ENCODE results near the gene LIPC.

The LIPC gene

DNA sequence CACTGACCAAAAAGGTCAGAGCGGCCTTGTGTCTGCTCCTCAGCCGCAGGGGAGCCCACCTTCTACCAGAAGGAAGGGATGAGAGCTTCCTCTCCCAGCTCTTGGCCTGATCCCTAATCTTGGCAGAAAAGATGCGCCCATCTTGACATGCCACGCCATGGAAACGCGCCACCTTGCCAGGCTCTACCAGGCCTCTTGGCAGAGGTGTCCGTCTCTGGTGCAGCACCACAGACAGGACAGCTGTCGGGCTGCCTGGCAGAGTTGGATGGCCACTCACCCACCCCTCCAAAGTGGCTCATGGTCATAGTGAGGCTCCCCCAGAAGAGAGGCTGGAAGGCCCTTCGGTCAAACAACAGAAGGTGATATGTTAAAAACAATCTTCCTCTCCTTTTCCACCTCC, 105.2 kb downstream of the LIPC start:
- TF ChIP-seq, protein P1, sequence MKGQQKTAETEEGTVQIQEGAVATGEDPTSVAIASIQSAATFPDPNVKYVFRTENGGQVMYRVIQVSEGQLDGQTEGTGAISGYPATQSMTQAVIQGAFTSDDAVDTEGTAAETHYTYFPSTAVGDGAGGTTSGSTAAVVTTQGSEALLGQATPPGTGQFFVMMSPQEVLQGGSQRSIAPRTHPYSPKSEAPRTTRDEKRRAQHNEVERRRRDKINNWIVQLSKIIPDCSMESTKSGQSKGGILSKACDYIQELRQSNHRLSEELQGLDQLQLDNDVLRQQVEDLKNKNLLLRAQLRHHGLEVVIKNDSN (IDR thresholded peaks at IDR 0.05) = no peak
- TF ChIP-seq, protein P2, sequence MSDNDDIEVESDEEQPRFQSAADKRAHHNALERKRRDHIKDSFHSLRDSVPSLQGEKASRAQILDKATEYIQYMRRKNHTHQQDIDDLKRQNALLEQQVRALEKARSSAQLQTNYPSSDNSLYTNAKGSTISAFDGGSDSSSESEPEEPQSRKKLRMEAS (IDR thresholded peaks at IDR 0.05) = no peak
- TF ChIP-seq TAF1 (IDR thresholded peaks at IDR 0.05; ENCODE audit: low read depth) = no peak
- TF ChIP-seq TEAD4 (IDR thresholded peaks at IDR 0.05) = no peak
- TF ChIP-seq CEBPB (IDR thresholded peaks at IDR 0.05) = no peak
- TF ChIP-seq FOXM1 (IDR thresholded peaks at IDR 0.05; ENCODE audit: borderline replicate concordance, low read depth) = no peak
- TF ChIP-seq CREB1 (IDR thresholded peaks at IDR 0.05; ENCODE audit: low read depth) = no peak
- TF ChIP-seq ZBTB7A (IDR thresholded peaks at IDR 0.05; ENCODE audit: low read depth) = no peak
- no peak for TF ChIP-seq TCF12 (IDR thresholded peaks at IDR 0.05; ENCODE audit: low read depth)
- no peak for TF ChIP-seq RAD21 (IDR thresholded peaks at IDR 0.05; ENCODE audit: low read depth)
- TF ChIP-seq EGR1 (IDR thresholded peaks at IDR 0.05) = no peak
- TF ChIP-seq YY1 (IDR thresholded peaks at IDR 0.05; ENCODE audit: low read depth) = no peak
- no peak for TF ChIP-seq EP300 (IDR thresholded peaks at IDR 0.05; ENCODE audit: borderline replicate concordance)

DNA sequence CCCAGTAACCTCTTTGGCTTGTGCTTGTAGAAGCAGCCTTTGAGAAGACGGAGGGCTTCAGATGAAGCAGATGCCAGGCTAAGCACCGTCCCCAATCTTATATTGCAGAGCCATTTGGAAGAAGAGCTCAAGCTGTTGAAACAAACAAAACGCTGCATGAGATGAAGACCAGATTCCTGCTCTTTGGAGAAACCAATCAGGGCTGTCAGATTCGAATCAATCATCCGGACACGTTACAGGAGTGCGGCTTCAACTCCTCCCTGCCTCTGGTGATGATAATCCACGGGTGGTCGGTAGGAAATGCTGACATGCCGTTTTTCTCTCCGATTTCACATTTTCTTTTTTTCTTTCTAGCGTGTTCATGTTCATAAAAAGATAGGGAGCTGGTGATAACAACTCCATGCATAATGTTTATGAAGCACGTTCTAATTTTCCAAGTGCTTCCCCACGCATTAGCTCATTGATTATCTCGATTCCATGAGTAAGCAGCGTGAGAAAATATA, 106.5 kb downstream of the LIPC start:
- TF ChIP-seq FOXM1 (IDR thresholded peaks at IDR 0.05; ENCODE audit: borderline replicate concordance, low read depth) (no peak), YY1 (IDR thresholded peaks at IDR 0.05; ENCODE audit: low read depth) (no peak)

DNA sequence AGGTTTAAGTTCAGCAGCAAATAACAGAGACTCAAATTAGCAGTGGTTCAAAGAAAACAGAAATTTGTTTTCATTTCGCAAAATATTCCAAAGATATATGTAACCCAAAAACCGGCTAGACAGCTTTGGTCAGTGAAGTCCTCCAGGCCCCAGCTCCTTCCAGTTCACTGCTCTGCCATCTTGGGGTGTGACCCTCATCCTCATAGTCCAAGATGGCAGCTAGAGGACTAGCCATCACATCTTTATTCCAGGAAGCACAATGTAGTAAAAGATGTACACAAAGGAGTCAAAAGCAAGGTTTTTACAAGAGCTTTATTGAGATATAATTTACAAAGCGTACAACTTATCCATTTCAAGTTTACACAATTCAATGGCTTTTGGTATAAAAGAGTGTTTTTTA, 107.1 kb downstream of the LIPC start:
- TF ChIP-seq NFIC (IDR thresholded peaks at IDR 0.05) = no peak
- TF ChIP-seq CEBPB (IDR thresholded peaks at IDR 0.05) = no peak
- no peak for TF ChIP-seq TAF1 (IDR thresholded peaks at IDR 0.05; ENCODE audit: low read depth)
- TF ChIP-seq, protein P2 (IDR thresholded peaks at IDR 0.05) = no peak
- TF ChIP-seq EP300 (IDR thresholded peaks at IDR 0.05; ENCODE audit: borderline replicate concordance) = no peak
- TF ChIP-seq, protein P3, sequence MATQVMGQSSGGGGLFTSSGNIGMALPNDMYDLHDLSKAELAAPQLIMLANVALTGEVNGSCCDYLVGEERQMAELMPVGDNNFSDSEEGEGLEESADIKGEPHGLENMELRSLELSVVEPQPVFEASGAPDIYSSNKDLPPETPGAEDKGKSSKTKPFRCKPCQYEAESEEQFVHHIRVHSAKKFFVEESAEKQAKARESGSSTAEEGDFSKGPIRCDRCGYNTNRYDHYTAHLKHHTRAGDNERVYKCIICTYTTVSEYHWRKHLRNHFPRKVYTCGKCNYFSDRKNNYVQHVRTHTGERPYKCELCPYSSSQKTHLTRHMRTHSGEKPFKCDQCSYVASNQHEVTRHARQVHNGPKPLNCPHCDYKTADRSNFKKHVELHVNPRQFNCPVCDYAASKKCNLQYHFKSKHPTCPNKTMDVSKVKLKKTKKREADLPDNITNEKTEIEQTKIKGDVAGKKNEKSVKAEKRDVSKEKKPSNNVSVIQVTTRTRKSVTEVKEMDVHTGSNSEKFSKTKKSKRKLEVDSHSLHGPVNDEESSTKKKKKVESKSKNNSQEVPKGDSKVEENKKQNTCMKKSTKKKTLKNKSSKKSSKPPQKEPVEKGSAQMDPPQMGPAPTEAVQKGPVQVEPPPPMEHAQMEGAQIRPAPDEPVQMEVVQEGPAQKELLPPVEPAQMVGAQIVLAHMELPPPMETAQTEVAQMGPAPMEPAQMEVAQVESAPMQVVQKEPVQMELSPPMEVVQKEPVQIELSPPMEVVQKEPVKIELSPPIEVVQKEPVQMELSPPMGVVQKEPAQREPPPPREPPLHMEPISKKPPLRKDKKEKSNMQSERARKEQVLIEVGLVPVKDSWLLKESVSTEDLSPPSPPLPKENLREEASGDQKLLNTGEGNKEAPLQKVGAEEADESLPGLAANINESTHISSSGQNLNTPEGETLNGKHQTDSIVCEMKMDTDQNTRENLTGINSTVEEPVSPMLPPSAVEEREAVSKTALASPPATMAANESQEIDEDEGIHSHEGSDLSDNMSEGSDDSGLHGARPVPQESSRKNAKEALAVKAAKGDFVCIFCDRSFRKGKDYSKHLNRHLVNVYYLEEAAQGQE (IDR thresholded peaks at IDR 0.05; ENCODE audit: low read depth) = no peak
- TF ChIP-seq, protein P1 (IDR thresholded peaks at IDR 0.05) = no peak
- no peak for TF ChIP-seq RAD21 (IDR thresholded peaks at IDR 0.05; ENCODE audit: low read depth)
- TF ChIP-seq TCF12 (IDR thresholded peaks at IDR 0.05; ENCODE audit: low read depth) = no peak
- TF ChIP-seq EGR1 (IDR thresholded peaks at IDR 0.05) = no peak
- TF ChIP-seq ZBTB7A (IDR thresholded peaks at IDR 0.05; ENCODE audit: low read depth) = no peak
- no peak for TF ChIP-seq TEAD4 (IDR thresholded peaks at IDR 0.05)
- TF ChIP-seq YY1 (IDR thresholded peaks at IDR 0.05; ENCODE audit: low read depth) = no peak

DNA sequence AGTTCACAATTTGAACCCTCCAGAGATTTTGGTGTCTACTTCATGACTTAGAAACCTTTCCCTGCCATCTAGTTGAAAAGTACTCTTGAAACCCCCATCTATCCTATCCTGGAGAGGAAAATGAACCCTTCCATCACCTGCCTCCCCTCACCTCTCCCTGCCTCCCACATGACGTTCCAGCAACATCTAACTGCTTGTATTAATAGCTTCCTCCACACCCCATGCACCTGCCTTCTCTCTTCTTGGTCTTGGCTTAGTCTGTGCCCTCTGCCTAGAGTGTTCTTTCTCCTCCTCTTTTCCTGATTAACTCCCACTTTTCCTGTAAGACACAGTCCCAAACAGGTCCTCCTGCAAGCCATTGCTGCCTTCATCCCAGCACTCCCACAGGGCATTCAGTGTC, 107.8 kb downstream of the LIPC start:
- TF ChIP-seq EP300 (IDR thresholded peaks at IDR 0.05; ENCODE audit: borderline replicate concordance) (no peak), ZBTB7A (IDR thresholded peaks at IDR 0.05; ENCODE audit: low read depth) (no peak), CREB1 (IDR thresholded peaks at IDR 0.05; ENCODE audit: low read depth) (no peak)

DNA sequence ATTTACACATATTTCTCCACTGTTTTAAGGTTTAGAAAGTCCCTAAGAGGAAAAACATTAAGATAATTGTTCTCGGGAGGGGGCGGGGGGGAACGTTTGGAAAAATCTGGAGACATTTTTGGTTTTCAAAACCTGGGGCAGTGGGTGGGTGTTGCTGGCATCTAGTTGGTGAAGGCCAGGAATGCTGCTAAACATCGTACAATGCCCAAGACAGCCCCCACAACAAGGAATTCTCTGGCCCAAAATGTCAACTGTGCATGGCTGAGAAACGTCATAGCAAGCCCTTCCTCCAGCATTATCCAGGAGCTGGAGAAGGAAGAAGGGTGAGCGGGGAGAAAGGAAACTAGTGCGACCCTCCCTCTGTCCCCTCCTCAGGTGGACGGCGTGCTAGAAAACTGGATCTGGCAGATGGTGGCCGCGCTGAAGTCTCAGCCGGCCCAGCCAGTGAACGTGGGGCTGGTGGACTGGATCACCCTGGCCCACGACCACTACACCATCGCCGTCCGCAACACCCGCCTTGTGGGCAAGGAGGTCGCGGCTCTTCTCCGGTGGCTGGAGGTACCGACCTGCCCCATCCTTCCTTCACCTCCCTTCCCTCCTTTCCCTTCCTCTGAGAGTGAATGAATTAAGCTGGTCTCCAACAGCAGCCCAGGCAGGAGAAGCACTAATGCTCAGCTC, 109.8 kb downstream of the LIPC start:
- TF ChIP-seq TCF12 (IDR thresholded peaks at IDR 0.05; ENCODE audit: low read depth) = no peak
- TF ChIP-seq YY1 (IDR thresholded peaks at IDR 0.05; ENCODE audit: low read depth) = no peak
- no peak for TF ChIP-seq CREB1 (IDR thresholded peaks at IDR 0.05; ENCODE audit: low read depth)
- no peak for TF ChIP-seq TEAD4 (IDR thresholded peaks at IDR 0.05)
- no peak for TF ChIP-seq FOXM1 (IDR thresholded peaks at IDR 0.05; ENCODE audit: borderline replicate concordance, low read depth)
- TF ChIP-seq ZBTB7A (IDR thresholded peaks at IDR 0.05; ENCODE audit: low read depth) = no peak
- TF ChIP-seq EGR1 (IDR thresholded peaks at IDR 0.05) = no peak
- no peak for TF ChIP-seq RAD21 (IDR thresholded peaks at IDR 0.05; ENCODE audit: low read depth)
- TF ChIP-seq, protein P3 (IDR thresholded peaks at IDR 0.05; ENCODE audit: low read depth) = no peak
- TF ChIP-seq TAF1 (IDR thresholded peaks at IDR 0.05; ENCODE audit: low read depth) = no peak
- TF ChIP-seq, protein P1 (IDR thresholded peaks at IDR 0.05) = no peak
- no peak for TF ChIP-seq CEBPB (IDR thresholded peaks at IDR 0.05)
- TF ChIP-seq, protein P2 (IDR thresholded peaks at IDR 0.05) = no peak
- no peak for TF ChIP-seq EP300 (IDR thresholded peaks at IDR 0.05; ENCODE audit: borderline replicate concordance)
- TF ChIP-seq NFIC (IDR thresholded peaks at IDR 0.05) = no peak
